PC-9 (cell line): ENCODE measurements around the gene USP36.

ENCODE experiments used
- CTCF ChIP-seq: fragments of 200-600 bp; sonication (generic); conservative IDR thresholded peaks from 2 replicates; pipeline ENCODE4 v1.6.1; 2017; ENCODE audit warnings: mixed run types, antibody characterized with exemption, mild to moderate bottlenecking, moderate library complexity
- EZH2 ChIP-seq: fragments of 200-600 bp; sonication (generic); IDR thresholded peaks from 2 replicates; pipeline ENCODE4 v1.8.0; 2017; ENCODE audit warnings: antibody characterized with exemption, low read depth

DNA sequence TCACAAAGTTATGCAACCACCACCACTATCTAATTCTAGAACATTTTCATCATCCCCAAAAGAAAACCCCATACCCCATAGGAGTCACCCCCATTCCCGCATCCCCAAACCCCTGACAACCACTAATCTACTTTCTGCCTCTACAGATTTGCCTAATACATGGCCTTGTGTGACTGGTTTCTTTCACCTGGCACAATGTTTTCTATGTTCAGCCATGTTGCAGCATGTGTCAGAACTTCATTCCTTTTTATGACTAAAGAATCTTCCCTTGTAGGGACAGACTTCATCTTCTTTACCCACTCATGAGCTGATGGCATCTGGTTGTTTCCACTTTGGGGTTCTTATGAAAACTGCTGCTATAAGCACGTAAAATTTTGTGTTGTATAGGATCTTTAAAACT, 93.1 kb downstream of the USP36 start:
- TF ChIP-seq CTCF (no peak), EZH2 (no peak)
